Prostate gland (tissue), 2 donors: ENCODE data around the gene UNC5A.

Experiments used
- CTCF ChIP-seq, 4 experiments: fragments of 200-600 bp in 2 of 4; fragments of 450-650 bp in 2 of 4; sonication (generic) in 2 of 4; IDR thresholded peaks; 1 replicate in 3 of 4; 2 replicates in 1 of 4; pipeline ENCODE4 v1.5.1; 2016 to 2019; ENCODE audit warnings: antibody characterized with exemption in 4 of 4, mild to moderate bottlenecking in 2 of 4, moderate library complexity in 2 of 4
- POLR2A ChIP-seq: fragments of 450-650 bp; IDR thresholded peaks from one replicate; pipeline ENCODE4 v1.6.1; 2016; ENCODE audit warnings: antibody characterized with exemption, mild to moderate bottlenecking

GRCh38 chr5:176881816-176882566, 71.6 kb downstream of the UNC5A start:
- TF ChIP-seq CTCF (IDR thresholded peaks at IDR 0.05) (no peak), POLR2A (no peak)
